Right lobe of liver (tissue), 4 donors: ENCODE results near the gene GCA.

ENCODE experiments used
- CTCF ChIP-seq, 4 donors: fragments of 200-600 bp in 3 of 4; fragments of 450-650 bp in 1 of 4; IDR thresholded peaks; one replicate each; pipeline versions ENCODE4 v1.5.1 to v1.8.0; 2016 to 2022; ENCODE audit warnings: antibody characterized with exemption in 4 of 4, mild to moderate bottlenecking in 2 of 4
- POLR2A ChIP-seq: fragments of 450-650 bp; IDR thresholded peaks from one replicate; pipeline ENCODE4 v1.6.1; 2017; ENCODE audit warnings: antibody characterized with exemption, mild to moderate bottlenecking
- donor health status: DM: no; HTN: no; CAD: no.
- donor health status: DM: no; HTN: no; CAD: no.
- donor health status: DM: no; HTN: yes; CAD: no.

DNA sequence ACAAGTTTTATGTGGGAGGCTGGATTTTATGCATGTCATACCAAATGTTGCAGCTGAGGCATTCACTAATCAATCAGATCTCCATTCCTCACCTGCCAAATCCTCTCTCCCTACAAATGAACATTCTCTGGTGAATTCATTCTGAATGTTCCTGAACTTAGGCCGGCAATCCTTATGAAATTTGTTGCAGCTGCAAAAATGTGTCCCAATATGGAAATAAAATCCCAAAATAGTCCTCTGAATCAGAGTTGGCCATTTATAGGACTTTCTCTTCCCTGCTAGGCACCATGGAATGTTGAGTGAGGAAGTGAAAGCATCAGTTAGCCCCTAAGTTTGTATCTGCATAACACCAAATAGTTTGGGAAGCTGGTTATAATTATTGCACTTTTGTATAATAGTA lies 25.6 kb downstream of the GCA start:
- TF ChIP-seq CTCF (IDR thresholded peaks at IDR 0.05) (no peak), POLR2A (no peak)
